KMS-11 (cell line): Measurements from ENCODE around the gene COL25A1.

Experiments used
- H2AFZ ChIP-seq: fragments of 200-600 bp; sonication (generic); 2 replicates; pipeline ENCODE4 v1.6.1; 2016; ENCODE audit warnings: antibody characterized with exemption, mixed run types, low read depth
- H3K27ac ChIP-seq: fragments of 200-600 bp; sonication (generic); 2 replicates; pipeline ENCODE4 v1.6.1; 2016; ENCODE audit warnings: mild to moderate bottlenecking, mixed run types
- H3K27me3 ChIP-seq: fragments of 200-600 bp; sonication (generic); 2 replicates; pipeline ENCODE4 v1.6.1; 2017; ENCODE audit warnings: mild to moderate bottlenecking, low read depth, mixed run types, moderate library complexity; ENCODE audit not compliant: insufficient read depth
- H3K36me3 ChIP-seq: fragments of 200-600 bp; sonication (generic); 2 replicates; pipeline ENCODE4 v1.6.1; 2017; ENCODE audit warnings: mild to moderate bottlenecking, mixed run types; ENCODE audit not compliant: insufficient read depth
- H3K4me1 ChIP-seq: fragments of 200-600 bp; sonication (generic); 2 replicates; pipeline ENCODE4 v1.6.1; 2016; ENCODE audit warnings: mild to moderate bottlenecking, low read depth, mixed run types; ENCODE audit not compliant: poor library complexity, severe bottlenecking
- H3K4me2 ChIP-seq: fragments of 200-600 bp; sonication (generic); 2 replicates; pipeline ENCODE4 v1.7.0; 2016; ENCODE audit warnings: mild to moderate bottlenecking, mixed run types
- H3K4me3 ChIP-seq: fragments of 200-600 bp; sonication (generic); IDR thresholded peaks from 2 replicates; pipeline ENCODE4 v1.6.1; 2017; ENCODE audit warnings: low read depth, low read length, mixed read lengths; ENCODE audit not compliant: insufficient read depth
- H3K79me2 ChIP-seq: fragments of 200-600 bp; sonication (generic); 2 replicates; pipeline ENCODE4 v1.6.1; 2016; ENCODE audit warnings: low read depth, mixed run types; ENCODE audit not compliant: insufficient read depth
- H3K9ac ChIP-seq: fragments of 200-600 bp; sonication (generic); 2 replicates; pipeline ENCODE4 v1.6.1; 2016; ENCODE audit warnings: mild to moderate bottlenecking, mixed run types
- H4K20me1 ChIP-seq: fragments of 200-600 bp; sonication (generic); 2 replicates; pipeline ENCODE4 v1.6.1; 2016; ENCODE audit warnings: mild to moderate bottlenecking, mixed run types; ENCODE audit not compliant: insufficient read depth
- CTCF ChIP-seq: fragments of 200-600 bp; sonication (generic); conservative IDR thresholded peaks from 2 replicates; pipeline ENCODE4 v1.6.1; 2017; ENCODE audit warnings: low read depth, mild to moderate bottlenecking, antibody characterized with exemption, low read length, moderate library complexity, mixed read lengths

Gene COL25A1

DNA sequence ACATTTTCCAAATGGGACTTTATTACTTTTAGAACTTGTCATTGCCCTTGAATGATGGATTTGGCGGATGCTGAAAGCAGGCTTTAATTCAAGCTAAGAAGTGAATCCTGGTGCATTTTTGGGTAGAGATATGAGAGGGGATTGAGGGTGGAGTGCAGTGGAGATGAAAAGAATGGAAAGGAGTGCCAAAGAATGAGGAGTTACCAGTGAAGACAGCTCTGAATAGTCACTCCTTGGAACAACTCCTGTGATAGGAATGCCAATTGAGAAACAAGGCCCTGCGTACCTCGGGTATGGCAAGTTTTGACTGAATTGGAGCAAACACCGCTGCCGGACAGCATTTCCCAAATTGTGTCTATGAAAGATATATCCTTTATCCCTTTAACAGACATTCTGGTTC, 503.2 kb downstream of the COL25A1 start:
- Histone ChIP-seq H3K27me3 (no peaks in the 10 kb centered on the region), H3K4me1 (no peaks in the 10 kb centered on the region)
- TF ChIP-seq CTCF, result no peak

GRCh38 chr4:108796173-108796572, 506.3 kb downstream of the COL25A1 start:
- no peaks in the 10 kb centered on the region for H3K4me1 ChIP-seq
- H2AFZ ChIP-seq, result no peak overlapping the region
- H3K27me3 ChIP-seq, result no peaks in the 10 kb centered on the region
- no peak overlapping the region for H3K4me2 ChIP-seq
- TF ChIP-seq CTCF, result no peak
- no peaks in the 10 kb centered on the region for H3K36me3 ChIP-seq
- no peak overlapping the region for H3K9ac ChIP-seq
- no peak overlapping the region for H3K27ac ChIP-seq
- H3K79me2 ChIP-seq, result no peaks in the 10 kb centered on the region
- H3K4me3 ChIP-seq, result no peak overlapping the region
- H4K20me1 ChIP-seq, result no peaks in the 10 kb centered on the region

More for the DNA sequence above, 503.2 kb downstream of the COL25A1 start:
- H3K27ac ChIP-seq, result no peak overlapping the region
- no peak overlapping the region for H3K9ac ChIP-seq
- H3K79me2 ChIP-seq, result no peaks in the 10 kb centered on the region
- H2AFZ ChIP-seq, result no peak overlapping the region
- no peaks in the 10 kb centered on the region for H4K20me1 ChIP-seq
- no peak overlapping the region for H3K4me3 ChIP-seq
- H3K4me2 ChIP-seq, result no peak overlapping the region
- H3K36me3 ChIP-seq, result no peaks in the 10 kb centered on the region

GRCh38 chr4:108795733-108796132, 506.7 kb downstream of the COL25A1 start:
- Histone ChIP-seq H3K27ac (no peak overlapping the region), H3K9ac (no peak overlapping the region), H4K20me1 (no peaks in the 10 kb centered on the region), H3K79me2 (no peaks in the 10 kb centered on the region), H3K36me3 (no peaks in the 10 kb centered on the region), H3K4me3 (no peak overlapping the region), H2AFZ (no peak overlapping the region), H3K4me1 (no peaks in the 10 kb centered on the region), H3K27me3 (no peaks in the 10 kb centered on the region), H3K4me2 (no peak overlapping the region)
- TF ChIP-seq CTCF, result no peak

- no peak for TF ChIP-seq CTCF
- no peak overlapping the region for H3K4me3 ChIP-seq
- no peaks in the 10 kb centered on the region for H3K36me3 ChIP-seq
- H3K4me1 ChIP-seq, result no peaks in the 10 kb centered on the region
- no peak overlapping the region for H3K4me2 ChIP-seq
- no peaks in the 10 kb centered on the region for H3K79me2 ChIP-seq
- H4K20me1 ChIP-seq, result no peaks in the 10 kb centered on the region
- no peaks in the 10 kb centered on the region for H3K27me3 ChIP-seq
- no peak overlapping the region for H2AFZ ChIP-seq
- no peak overlapping the region for H3K9ac ChIP-seq
- H3K27ac ChIP-seq, result no peak overlapping the region
These were observed 508.3 kb downstream of the COL25A1 start for GRCh38 chr4:108794136-108794535.
